ENCODE results near the gene SEC24C.
"Not testable (repeated sequence)": the region's sequence is repeated elsewhere in the genome, so short reads cannot be mapped to it uniquely, and the experiment has no call there.

The SEC24C gene

GRCh38 chr10:73773152-73773879, 29.1 kb downstream of the SEC24C start:
- DNase-seq = no peak

- DNase-seq = no peak
Measured at GRCh38 chr10:73774637-73775036, 30.5 kb downstream of the SEC24C start.

GRCh38 chr10:73779018-73779417, 34.8 kb downstream of the SEC24C start:
- DNase-seq = no peak

GRCh38 chr10:73779539-73780197, 35.5 kb downstream of the SEC24C start:
- no peak for DNase-seq

- no peak for DNase-seq
Measured at GRCh38 chr10:73780301-73780700, 36.1 kb downstream of the SEC24C start.

GRCh38 chr10:73780966-73781365, 36.8 kb downstream of the SEC24C start:
- DNase-seq = no peak

- no peak for DNase-seq
Measured at GRCh38 chr10:73781548-73781878, 37.3 kb downstream of the SEC24C start.

GRCh38 chr10:73781879-73782748, 37.9 kb downstream of the SEC24C start, which contains the start of gene CHCHD1:
Gene CHCHD1 (plus strand): TSS chr10:73782048. CDS start chr10:73782076, 28 bp downstream.
- peak; percentile 37 to 82 for DNase-seq

GRCh38 chr10:73782749-73783085, 38.5 kb downstream of the SEC24C start:
- no peak for DNase-seq

GRCh38 chr10:73785211-73785720, 41.1 kb downstream of the SEC24C start, which contains the start of gene ZSWIM8:
Gene ZSWIM8 (plus strand): TSS chr10:73785606. CDS start chr10:73785879, 273 bp downstream.
- peak; percentile 53 to 82 for DNase-seq

- DNase-seq = no peak
Measured at GRCh38 chr10:73785721-73786511, 41.7 kb downstream of the SEC24C start.

- DNase-seq = no peak
Measured at GRCh38 chr10:73786512-73786885, 42.3 kb downstream of the SEC24C start.

GRCh38 chr10:73787031-73787800, 43.0 kb downstream of the SEC24C start:
- not testable (repeated sequence) for DNase-seq

- no peak for DNase-seq
Measured at GRCh38 chr10:73788864-73789658, 44.9 kb downstream of the SEC24C start.

GRCh38 chr10:73789659-73790055, 45.5 kb downstream of the SEC24C start:
- no peak for DNase-seq

- DNase-seq = no peak
Measured at GRCh38 chr10:73790886-73791625, 46.9 kb downstream of the SEC24C start.

GRCh38 chr10:73791871-73792400, 47.8 kb downstream of the SEC24C start:
- no peak for DNase-seq

GRCh38 chr10:73793456-73793855, 49.3 kb downstream of the SEC24C start:
- DNase-seq = no peak

GRCh38 chr10:73795491-73795890, 51.3 kb downstream of the SEC24C start:
- DNase-seq = not testable (repeated sequence)

- DNase-seq = not testable (repeated sequence)
Measured at GRCh38 chr10:73796035-73796434, 51.9 kb downstream of the SEC24C start.

Measured in NCI-H446 (cell line).